K562 (cell line): ENCODE results near the gene GNAZ.

Experiments
- ATF7 ChIP-seq: fragments of 450-650 bp; IDR thresholded peaks from 2 replicates; pipeline ENCODE4 v1.7.1; 2014; ENCODE audit warnings: mild to moderate bottlenecking, moderate library complexity
- EP300 ChIP-seq: IDR thresholded peaks from 2 replicates; pipeline ENCODE4 v1.6.1; 2012; ENCODE audit warnings: low read length, improper control_type of control experiment
- HLTF ChIP-seq: fragments of 450-650 bp; IDR thresholded peaks from 2 replicates; pipeline ENCODE4 v1.6.1; 2016
- HMGXB4 ChIP-seq: sonication (generic); formaldehyde crosslinking; IDR thresholded peaks from 2 replicates; pipeline ENCODE4 v1.8.1; 2023; ENCODE audit warnings: mild to moderate bottlenecking, missing genetic modification reagents
- NONO ChIP-seq, 2 experiments: fragments of 200-400 bp in 1 of 2; fragments of 450-650 bp in 1 of 2; formaldehyde crosslinking in 1 of 2; IDR thresholded peaks; 2 replicates each; pipeline ENCODE4 v1.6.1; 2017; ENCODE audit warnings: low read depth in 2 of 2, mild to moderate bottlenecking in 2 of 2, moderate library complexity in 2 of 2, low read length in 1 of 2
- TF ChIP-seq, protein P1 (sequence below), 3 experiments: IDR thresholded peaks in 2 of 3; conservative IDR thresholded peaks in 1 of 3; 2 replicates each; pipeline ENCODE4 v1.5.1; 2011 to 2012; ENCODE audit warnings: low read length in 3 of 3, mild to moderate bottlenecking in 3 of 3, control low read depth in 2 of 3, improper control_type of control experiment in 1 of 3, inconsistent platforms in 1 of 3, low read depth in 1 of 3, mixed read lengths in 1 of 3, moderate library complexity in 1 of 3; ENCODE audit not compliant: insufficient read depth in 2 of 3
- TF ChIP-seq, protein P2 (sequence below): fragments of 450-650 bp; IDR thresholded peaks from 2 replicates; pipeline ENCODE4 v1.6.1; 2016; ENCODE audit warnings: missing biosample characterization, missing genetic modification characterization

DNA sequence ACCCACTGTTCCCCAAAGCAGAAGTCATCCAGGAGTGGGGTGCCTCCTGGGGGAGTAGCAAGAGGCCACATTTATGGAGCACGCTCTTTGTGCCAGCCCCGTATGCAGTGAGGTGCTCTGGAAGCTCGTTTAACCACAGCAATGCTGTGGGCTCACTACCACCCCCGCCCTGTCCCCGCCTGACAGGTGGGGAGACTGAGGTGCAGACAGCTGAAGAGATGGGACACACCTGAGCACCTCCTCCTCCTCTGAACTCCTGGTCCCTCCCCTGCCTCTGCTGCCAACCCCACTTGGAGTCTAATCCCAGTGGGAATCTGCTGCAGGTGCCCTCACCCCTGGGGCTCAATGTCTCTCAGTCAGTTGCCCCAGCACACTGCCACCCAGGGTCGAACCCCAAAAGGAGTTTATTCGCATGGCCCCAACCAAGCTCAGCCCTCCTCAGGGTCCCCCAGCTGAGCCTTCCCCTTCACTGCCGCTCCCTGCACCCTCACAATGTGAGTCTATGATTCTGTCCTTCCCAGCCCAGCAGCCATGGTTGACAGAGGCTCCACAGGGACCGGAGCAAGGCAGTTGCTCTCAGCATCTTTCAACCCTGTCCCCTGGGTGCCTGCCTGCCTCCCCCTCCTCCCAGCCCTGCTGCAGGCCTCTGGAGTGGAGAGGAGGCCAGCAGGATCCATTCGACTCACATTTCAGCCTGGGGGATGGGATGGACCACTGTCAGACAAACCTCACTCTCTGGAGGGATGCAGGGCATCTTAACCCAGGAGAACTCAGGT lies 96.7 kb downstream of the GNAZ start:
- TF ChIP-seq HMGXB4 = no peak; the same call in 1 of the 2 replicates
- no peak for TF ChIP-seq HLTF
- no peak for TF ChIP-seq EP300
- TF ChIP-seq ATF7 = no peak
- TF ChIP-seq, protein P1, sequence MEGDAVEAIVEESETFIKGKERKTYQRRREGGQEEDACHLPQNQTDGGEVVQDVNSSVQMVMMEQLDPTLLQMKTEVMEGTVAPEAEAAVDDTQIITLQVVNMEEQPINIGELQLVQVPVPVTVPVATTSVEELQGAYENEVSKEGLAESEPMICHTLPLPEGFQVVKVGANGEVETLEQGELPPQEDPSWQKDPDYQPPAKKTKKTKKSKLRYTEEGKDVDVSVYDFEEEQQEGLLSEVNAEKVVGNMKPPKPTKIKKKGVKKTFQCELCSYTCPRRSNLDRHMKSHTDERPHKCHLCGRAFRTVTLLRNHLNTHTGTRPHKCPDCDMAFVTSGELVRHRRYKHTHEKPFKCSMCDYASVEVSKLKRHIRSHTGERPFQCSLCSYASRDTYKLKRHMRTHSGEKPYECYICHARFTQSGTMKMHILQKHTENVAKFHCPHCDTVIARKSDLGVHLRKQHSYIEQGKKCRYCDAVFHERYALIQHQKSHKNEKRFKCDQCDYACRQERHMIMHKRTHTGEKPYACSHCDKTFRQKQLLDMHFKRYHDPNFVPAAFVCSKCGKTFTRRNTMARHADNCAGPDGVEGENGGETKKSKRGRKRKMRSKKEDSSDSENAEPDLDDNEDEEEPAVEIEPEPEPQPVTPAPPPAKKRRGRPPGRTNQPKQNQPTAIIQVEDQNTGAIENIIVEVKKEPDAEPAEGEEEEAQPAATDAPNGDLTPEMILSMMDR (IDR thresholded peaks at IDR 0.05 in 2 of 3, conservative IDR thresholded peaks at IDR 0.05 in 1 of 3; ENCODE audit: insufficient read depth in 2 of 3, low read depth in 1 of 3, low read length in 3 of 3) = no peak
- TF ChIP-seq, protein P2, sequence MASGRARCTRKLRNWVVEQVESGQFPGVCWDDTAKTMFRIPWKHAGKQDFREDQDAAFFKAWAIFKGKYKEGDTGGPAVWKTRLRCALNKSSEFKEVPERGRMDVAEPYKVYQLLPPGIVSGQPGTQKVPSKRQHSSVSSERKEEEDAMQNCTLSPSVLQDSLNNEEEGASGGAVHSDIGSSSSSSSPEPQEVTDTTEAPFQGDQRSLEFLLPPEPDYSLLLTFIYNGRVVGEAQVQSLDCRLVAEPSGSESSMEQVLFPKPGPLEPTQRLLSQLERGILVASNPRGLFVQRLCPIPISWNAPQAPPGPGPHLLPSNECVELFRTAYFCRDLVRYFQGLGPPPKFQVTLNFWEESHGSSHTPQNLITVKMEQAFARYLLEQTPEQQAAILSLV = no peak
- TF ChIP-seq NONO (IDR thresholded peaks at IDR 0.05; ENCODE audit: low read depth in 2 of 2, low read length in 1 of 2) = no peak
